GM19239 (cell line): ENCODE measurements around the gene PATJ.
A peak's percentile ranks its signal among the peaks of the same experiment; 100 is the strongest.
"Not testable (repeated sequence)": the region's sequence is repeated elsewhere in the genome, so short reads cannot be mapped to it uniquely, and the experiment has no call there.

Experiments
- DNase-seq: peaks from one replicate; pipeline ENCODE4 v3.0.0; 2011; ENCODE audit warnings: low spot score; ENCODE audit not compliant: insufficient read length
- FAIRE-seq: peaks from 2 replicates; lab custom pipeline; 2011; peaks lifted over from hg19 to GRCh38; lab: Jason Lieb, UNC

PATJ gene

GRCh38 chr1:61741711-61742619 is at the start of gene PATJ:
Gene PATJ (plus strand): TSS chr1:61742480. CDS start chr1:61762893, 20,413 bp downstream.
- FAIRE-seq (peak; percentile 72), DNase-seq (peak; percentile 77)

- DNase-seq: no peak
- FAIRE-seq: no peak
Observed at GRCh38 chr1:61699911-61700851, 42.1 kb upstream of the PATJ start.

- FAIRE-seq: no peak
- DNase-seq: no peak
Observed at GRCh38 chr1:61708953-61709907, 33.0 kb upstream of the PATJ start.

GRCh38 chr1:61709908-61710289 is 32.4 kb upstream of the PATJ start:
- DNase-seq (no peak), FAIRE-seq (no peak)

- FAIRE-seq: not testable (repeated sequence)
Observed at GRCh38 chr1:61711257-61711656, 31.0 kb upstream of the PATJ start.

GRCh38 chr1:61711969-61712368 is 30.3 kb upstream of the PATJ start:
- FAIRE-seq (no peak), DNase-seq (no peak)

More at GRCh38 chr1:61711257-61711656, 31.0 kb upstream of the PATJ start:
- DNase-seq: not testable (repeated sequence)

- DNase-seq, FAIRE-seq: not testable (repeated sequence)
Observed at GRCh38 chr1:61718996-61719663, 23.1 kb upstream of the PATJ start.

GRCh38 chr1:61724506-61724812 is 17.8 kb upstream of the PATJ start:
- peak; percentile 67 for FAIRE-seq
- DNase-seq: no peak

- DNase-seq: peak; percentile 80
- peak; percentile 94 for FAIRE-seq
Observed at GRCh38 chr1:61724813-61725694, 17.2 kb upstream of the PATJ start, which contains the start of gene TM2D1. Gene TM2D1 (minus strand): TSS chr1:61725141. CDS start chr1:61725120, 21 bp downstream.

GRCh38 chr1:61727544-61727943 is 14.7 kb upstream of the PATJ start:
- FAIRE-seq (no peak), DNase-seq (no peak)

GRCh38 chr1:61730679-61731078 is 11.6 kb upstream of the PATJ start:
- not testable (repeated sequence) for DNase-seq, FAIRE-seq

- DNase-seq (no peak), FAIRE-seq (no peak)
Observed at GRCh38 chr1:61732726-61733125, 9.6 kb upstream of the PATJ start.

- DNase-seq: no peak
- FAIRE-seq: no peak
Observed at GRCh38 chr1:61740751-61741700, 1.3 kb upstream of the PATJ start.

GRCh38 chr1:61742620-61743430 is 545 bp downstream of the PATJ start:
- FAIRE-seq: no peak
- DNase-seq: peak; percentile 44

GRCh38 chr1:61743431-61743705 is 1.1 kb downstream of the PATJ start:
- DNase-seq: no peak
- no peak for FAIRE-seq

- FAIRE-seq: no peak
- no peak for DNase-seq
Observed at GRCh38 chr1:61743716-61744580, 1.7 kb downstream of the PATJ start.
